Stomach (tissue), 4 donors: ENCODE results near the gene TVP23B.

Experiments
- CTCF ChIP-seq, 7 experiments: fragments of 450-650 bp in 4 of 7; fragments of 200-600 bp in 3 of 7; sonication (generic) in 3 of 7; IDR thresholded peaks; one replicate each; pipeline ENCODE4 v1.5.1; 2016 to 2019; ENCODE audit warnings: antibody characterized with exemption in 7 of 7, control low read depth in 2 of 7, mild to moderate bottlenecking in 1 of 7
- POLR2A ChIP-seq, 4 donors: fragments of 450-650 bp; IDR thresholded peaks; one replicate each; pipeline ENCODE4 v1.6.1; 2016; ENCODE audit warnings: antibody characterized with exemption in 4 of 4, control low read depth in 2 of 4, mild to moderate bottlenecking in 1 of 4, moderate library complexity in 1 of 4

DNA sequence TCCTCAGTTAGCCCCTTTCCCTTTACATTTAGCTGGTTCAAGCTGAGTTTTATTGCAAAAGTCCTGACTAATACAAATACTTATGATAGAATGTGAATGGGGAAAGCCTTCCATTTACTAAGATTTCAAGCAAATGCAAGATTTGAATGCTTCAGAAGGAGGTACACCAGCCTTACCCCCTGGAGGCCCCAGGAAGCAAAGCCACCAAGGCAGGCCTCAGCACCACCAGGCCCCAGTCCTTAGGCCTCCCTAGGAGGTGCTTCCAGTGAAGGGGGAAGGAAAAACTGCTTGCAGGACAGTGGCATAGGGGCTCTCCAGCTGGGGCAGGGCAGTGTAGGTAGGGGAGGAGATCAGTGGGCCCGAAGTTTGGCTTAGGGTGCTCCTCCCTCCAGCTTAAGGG, 69.7 kb downstream of the TVP23B start:
- no peak for TF ChIP-seq CTCF (IDR thresholded peaks at IDR 0.05)
- TF ChIP-seq POLR2A (IDR thresholded peaks at IDR 0.05): no peak
